GM13977 (cell line): Measurements from ENCODE around the gene IFIT2.

Experiments used
- DNase-seq: peaks from one replicate; pipeline ENCODE4 v3.0.0; 2012; ENCODE audit warnings: low spot score
- CTCF ChIP-seq: IDR thresholded peaks from 2 replicates; pipeline ENCODE4 v1.5.1; 2012; ENCODE audit warnings: mild to moderate bottlenecking, control low read depth; ENCODE audit not compliant: insufficient read depth; ENCODE audit errors: extremely low read depth, missing control alignments
- in situ Hi-C: fragments of 300-500 bp; cut with MboI; formaldehyde crosslinking; loops from one replicate; pipeline ENCODE4 v1.12.0; 2022; ENCODE audit warnings: low sequenced_read_pairs, low pct_unique_long_range_greater_than_20kb, mixed read lengths, inconsistent platforms; ENCODE audit not compliant: unreplicated experiment

IFIT2 gene

GRCh38 chr10:89299031-89299430 is 2.8 kb upstream of the IFIT2 start:
- no peak for DNase-seq
- in situ Hi-C loops, result no loop called here
- TF ChIP-seq CTCF, result no peak

GRCh38 chr10:89301232-89301631 is 614 bp upstream of the IFIT2 start:
- in situ Hi-C loops, result no loop called here
- no peak for TF ChIP-seq CTCF

GRCh38 chr10:89302625-89303024 is 779 bp downstream of the IFIT2 start:
- no peak for DNase-seq
- in situ Hi-C loops, result no loop called here
- no peak for TF ChIP-seq CTCF

More at GRCh38 chr10:89301232-89301631, 614 bp upstream of the IFIT2 start:
- no peak for DNase-seq

- in situ Hi-C loops, result no loop called here
- DNase-seq, result no peak
- no peak for TF ChIP-seq CTCF
Observed at GRCh38 chr10:89303161-89303560, 1.3 kb downstream of the IFIT2 start.

GRCh38 chr10:89304026-89304425 is 2.2 kb downstream of the IFIT2 start:
- in situ Hi-C loops, result no loop called here
- no peak for DNase-seq
- no peak for TF ChIP-seq CTCF

- no peak for TF ChIP-seq CTCF
- in situ Hi-C loops, result no loop called here
- DNase-seq, result no peak
Observed at GRCh38 chr10:89304446-89304845, 2.6 kb downstream of the IFIT2 start.

GRCh38 chr10:89304925-89305324 is 3.1 kb downstream of the IFIT2 start:
- TF ChIP-seq CTCF, result no peak
- in situ Hi-C loops, result no loop called here

More at GRCh38 chr10:89304925-89305324, 3.1 kb downstream of the IFIT2 start:
- no peak for DNase-seq
